GM19025 (cell line): ENCODE measurements around the gene C1orf87.

Source experiments
- ATAC-seq: cut with Tn5 transposase; IDR thresholded peaks from one replicate; pipeline ENCODE4 v1.9.1; 2021; ENCODE audit warnings: mild to moderate bottlenecking, low read depth, moderate library complexity; ENCODE audit not compliant: unreplicated experiment

The C1orf87 gene

GRCh38 chr1:59967141-59967697 lies 106.4 kb downstream of the C1orf87 start:
- ATAC-seq: no peak

- ATAC-seq: no peak
These were observed 121.5 kb downstream of the C1orf87 start for GRCh38 chr1:59952065-59952464.

GRCh38 chr1:59949648-59950047 lies 123.9 kb downstream of the C1orf87 start:
- ATAC-seq: no peak

GRCh38 chr1:59948990-59949389 lies 124.6 kb downstream of the C1orf87 start:
- no peak for ATAC-seq

- peak; percentile 84 for ATAC-seq
These were observed 126.3 kb downstream of the C1orf87 start for GRCh38 chr1:59947047-59947938.

- no peak for ATAC-seq
These were observed 127.8 kb downstream of the C1orf87 start for GRCh38 chr1:59945790-59946189.
